SK-MEL-5 (cell line): ENCODE data around the gene CTTN. TPM values are rescaled to one million over a fixed set of nuclear protein-coding genes. Genes with fewer than 3 reads are reported as not detected.
"Not testable (repeated sequence)": the region's sequence is repeated elsewhere in the genome, so short reads cannot be mapped to it uniquely, and the experiment has no call there.

ENCODE experiments used
- DNase-seq: peaks from one replicate; pipeline ENCODE4 v3.0.0-alpha.2; 2016; ENCODE audit warnings: low read depth, low spot score
- in situ Hi-C: cut with HindIII; loops from 2 replicates; pipeline ENCODE4 v1.10.0; 2016; ENCODE audit warnings: low sequenced_read_pairs, high pct_unique_total_duplicates, low pct_unique_long_range_greater_than_20kb
- total RNA-seq: library from RNA; depleted of rRNA; stranded (reverse); fragments of >200 nt; shearing (Covaris generic); gene quantifications from 2 replicates; pipeline ENCODE4 v1.2.3, GENCODE V29; 2014

CTTN gene
- total RNA-seq, 1 experiment from 2014 or later, result 651 TPM

GRCh38 chr11:70402016-70402415 is 3.7 kb downstream of the CTTN start:
- in situ Hi-C loops, result no loop called here
- DNase-seq, result peak; percentile 45

- in situ Hi-C loops, result no loop called here
- peak; percentile 78 for DNase-seq
These were observed 4.4 kb downstream of the CTTN start for GRCh38 chr11:70402685-70403084.

DNA sequence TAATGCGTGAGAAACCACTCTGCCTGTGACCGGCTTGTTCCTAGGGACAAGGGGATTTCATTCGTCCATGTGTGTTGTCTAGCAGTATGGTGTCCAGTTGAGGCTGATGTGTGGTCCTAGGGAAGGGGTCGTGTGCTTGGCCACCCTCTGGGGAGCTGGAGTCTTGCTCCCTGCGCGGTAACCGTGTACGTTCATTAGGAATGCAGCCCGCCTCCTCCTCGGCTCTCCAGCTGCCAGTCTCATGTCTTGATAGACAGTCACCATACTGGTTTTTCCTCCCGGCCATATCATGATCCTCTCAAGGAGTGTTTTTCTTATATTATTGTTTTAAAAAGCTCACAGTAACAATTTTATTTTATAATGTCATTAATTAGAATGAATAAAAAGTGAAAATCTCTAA is 5.9 kb downstream of the CTTN start:
- in situ Hi-C loops, result no loop called here

GRCh38 chr11:70405679-70406395 is 7.5 kb downstream of the CTTN start:
- no peak for DNase-seq
- in situ Hi-C loops, result no loop called here

More for the DNA sequence above, 5.9 kb downstream of the CTTN start:
- DNase-seq, result no peak

DNA sequence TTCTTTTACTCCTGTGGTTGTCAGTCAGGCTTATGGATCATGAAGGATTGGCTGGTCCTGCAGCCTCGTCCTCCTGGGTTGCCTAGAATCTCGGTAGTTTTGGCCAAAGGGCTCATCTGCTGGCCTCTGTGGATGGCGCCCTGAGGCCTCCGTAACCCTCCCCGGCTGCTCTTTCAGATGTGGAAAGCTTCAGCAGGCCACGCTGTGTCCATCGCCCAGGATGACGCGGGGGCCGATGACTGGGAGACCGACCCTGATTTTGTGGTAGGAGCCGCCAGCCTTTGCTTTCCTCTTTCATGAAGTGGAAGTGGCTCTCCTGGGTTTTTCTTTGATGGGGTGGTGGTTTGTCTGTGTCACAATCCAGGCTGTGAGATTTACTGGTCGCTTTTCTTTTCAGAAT is 8.8 kb downstream of the CTTN start:
- in situ Hi-C loops, result no loop called here
- DNase-seq, result no peak

GRCh38 chr11:70407814-70408213 is 9.5 kb downstream of the CTTN start:
- in situ Hi-C loops, result no loop called here

DNA sequence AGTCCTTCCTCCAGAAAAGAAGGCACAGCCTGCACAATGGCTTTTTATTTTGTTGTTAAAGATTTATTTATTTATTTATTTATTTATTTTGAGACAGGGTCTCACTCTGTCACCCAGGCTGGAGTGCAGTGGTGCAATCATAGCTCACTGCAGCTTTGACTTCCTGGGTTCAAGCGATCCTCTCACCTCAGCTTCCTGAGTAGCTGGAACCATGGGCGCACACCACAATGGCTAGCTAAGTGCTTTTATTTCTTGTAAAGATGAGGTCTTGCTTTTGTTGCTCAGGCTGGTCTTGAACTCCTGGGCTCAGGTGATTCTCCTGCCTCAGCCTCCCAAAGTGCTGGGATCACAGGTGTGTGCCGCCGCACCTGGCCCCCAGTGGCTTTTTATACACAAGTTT is 10.0 kb downstream of the CTTN start:
- in situ Hi-C loops, DNase-seq: not testable (repeated sequence)

More at GRCh38 chr11:70407814-70408213, 9.5 kb downstream of the CTTN start:
- DNase-seq, result no peak

GRCh38 chr11:70409437-70409836 is 11.1 kb downstream of the CTTN start:
- no peak for DNase-seq
- in situ Hi-C loops, result no loop called here

- in situ Hi-C loops, result no loop called here
- no peak for DNase-seq
These were observed 11.5 kb downstream of the CTTN start for GRCh38 chr11:70409871-70410270.

GRCh38 chr11:70410276-70411205 is 12.2 kb downstream of the CTTN start:
- no peak for DNase-seq
- in situ Hi-C loops, result no loop called here

DNA sequence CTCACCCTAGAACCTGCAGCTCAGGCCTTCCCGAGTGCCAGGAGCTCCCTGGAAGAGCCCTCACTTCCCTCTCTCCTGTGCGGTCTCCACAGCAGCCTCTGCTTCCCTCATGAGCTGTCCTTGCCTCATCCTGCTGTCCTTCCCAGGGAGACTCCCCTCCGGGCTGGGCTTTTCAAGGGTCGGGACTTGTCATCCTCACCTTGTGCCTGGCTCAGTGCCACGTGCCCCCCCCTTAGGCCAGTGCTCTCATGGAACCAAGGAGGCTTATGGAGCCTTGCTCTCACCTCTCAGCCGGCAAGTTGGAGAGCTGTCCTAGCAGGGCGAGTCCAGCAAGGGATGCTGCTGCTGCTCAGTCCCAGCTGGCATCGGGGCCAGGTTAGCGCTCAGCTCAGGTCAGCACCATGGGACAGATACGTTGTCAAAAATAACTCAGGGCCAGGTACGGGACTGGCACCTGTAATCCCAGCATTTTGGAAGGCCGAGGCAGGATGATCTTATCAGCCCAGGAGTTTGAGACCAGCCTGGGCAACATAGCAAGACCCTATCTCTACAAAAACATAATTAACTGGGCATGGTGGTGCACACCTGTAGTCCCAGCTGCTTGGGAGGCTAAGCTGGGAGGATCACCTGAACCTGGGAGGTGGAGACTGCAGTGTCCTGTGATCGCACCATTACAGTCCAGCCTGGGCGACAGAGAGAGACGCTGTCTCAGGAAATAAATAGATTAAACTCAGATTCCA is 13.6 kb downstream of the CTTN start:
- DNase-seq, result no peak
- in situ Hi-C loops, result no loop called here

DNA sequence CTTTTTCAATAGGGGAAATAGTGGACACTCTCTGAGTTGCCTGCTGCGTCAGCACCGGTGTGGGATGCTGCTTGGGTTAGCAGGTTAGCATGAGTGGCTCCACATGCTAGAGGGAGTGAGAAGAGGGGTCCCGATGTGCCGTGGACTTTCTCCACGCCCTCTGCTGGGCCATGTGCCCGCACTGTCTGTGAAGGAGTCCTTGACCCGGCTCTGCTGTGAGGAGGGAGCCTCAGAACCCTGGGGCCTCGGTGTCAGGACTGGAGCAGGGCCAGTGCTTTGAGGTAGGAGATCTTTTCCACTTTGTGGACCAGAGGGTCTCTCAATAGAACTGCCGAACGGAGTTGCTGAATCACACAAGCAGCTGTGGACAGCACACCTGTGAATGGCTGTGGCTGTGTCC is 14.8 kb downstream of the CTTN start:
- no peak for DNase-seq
- in situ Hi-C loops, result no loop called here

DNA sequence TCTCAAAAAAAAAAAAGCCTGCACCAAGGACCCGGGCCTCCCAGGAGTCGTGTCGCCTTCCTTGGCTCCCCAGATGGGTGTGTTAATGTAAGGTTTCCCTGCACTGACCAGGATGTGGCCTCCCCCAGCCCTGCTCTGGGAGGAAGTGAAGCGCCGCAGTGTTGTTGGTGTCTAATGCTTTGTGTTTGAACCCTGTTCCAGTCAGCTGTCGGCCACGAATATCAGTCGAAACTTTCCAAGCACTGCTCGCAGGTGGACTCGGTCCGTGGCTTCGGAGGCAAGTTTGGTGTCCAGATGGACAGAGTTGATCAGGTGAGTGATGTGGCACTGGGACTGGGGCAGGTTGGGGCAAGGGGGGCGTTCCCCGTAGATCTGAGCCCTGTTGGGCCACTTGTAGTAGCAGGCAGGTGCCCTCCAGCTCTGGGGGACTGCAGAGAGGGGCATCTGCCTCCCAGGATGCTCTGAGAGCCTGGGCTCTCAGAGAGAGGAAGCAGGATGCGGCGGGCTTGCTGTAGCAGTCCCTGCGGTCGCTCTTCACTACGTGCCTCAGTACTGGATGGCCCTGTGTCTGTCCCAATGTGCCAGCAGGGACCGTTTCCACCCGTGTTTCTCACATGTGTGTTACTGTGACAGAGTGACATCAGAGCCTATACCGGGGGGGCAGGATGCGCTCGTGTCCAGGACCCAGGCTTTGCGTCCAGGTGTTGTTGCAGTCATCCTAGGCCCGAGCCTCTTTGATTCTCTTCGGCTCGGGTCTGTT is 16.2 kb downstream of the CTTN start:
- in situ Hi-C loops, result no loop called here
- no peak for DNase-seq

DNA sequence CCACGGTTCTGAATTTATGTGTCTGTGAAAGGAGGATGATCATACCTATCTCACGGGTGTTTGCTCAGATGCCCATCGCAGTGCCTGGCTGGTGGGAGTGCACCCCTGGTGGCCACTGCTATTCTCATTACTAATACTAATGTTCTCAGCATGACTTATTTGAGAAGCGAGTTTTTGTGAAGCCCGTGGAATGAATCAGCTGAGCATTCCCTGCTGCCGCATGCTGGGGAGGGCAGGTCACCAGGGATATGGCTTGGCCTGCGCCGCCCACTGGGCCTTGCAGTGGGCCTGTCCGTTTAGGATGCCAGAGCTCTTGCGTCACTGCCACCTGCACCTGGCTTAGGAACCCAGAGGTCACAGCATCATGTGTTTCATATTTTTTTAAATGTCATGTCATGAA is 16.9 kb downstream of the CTTN start:
- in situ Hi-C loops, result no loop called here
- peak; percentile 60 for DNase-seq

DNA sequence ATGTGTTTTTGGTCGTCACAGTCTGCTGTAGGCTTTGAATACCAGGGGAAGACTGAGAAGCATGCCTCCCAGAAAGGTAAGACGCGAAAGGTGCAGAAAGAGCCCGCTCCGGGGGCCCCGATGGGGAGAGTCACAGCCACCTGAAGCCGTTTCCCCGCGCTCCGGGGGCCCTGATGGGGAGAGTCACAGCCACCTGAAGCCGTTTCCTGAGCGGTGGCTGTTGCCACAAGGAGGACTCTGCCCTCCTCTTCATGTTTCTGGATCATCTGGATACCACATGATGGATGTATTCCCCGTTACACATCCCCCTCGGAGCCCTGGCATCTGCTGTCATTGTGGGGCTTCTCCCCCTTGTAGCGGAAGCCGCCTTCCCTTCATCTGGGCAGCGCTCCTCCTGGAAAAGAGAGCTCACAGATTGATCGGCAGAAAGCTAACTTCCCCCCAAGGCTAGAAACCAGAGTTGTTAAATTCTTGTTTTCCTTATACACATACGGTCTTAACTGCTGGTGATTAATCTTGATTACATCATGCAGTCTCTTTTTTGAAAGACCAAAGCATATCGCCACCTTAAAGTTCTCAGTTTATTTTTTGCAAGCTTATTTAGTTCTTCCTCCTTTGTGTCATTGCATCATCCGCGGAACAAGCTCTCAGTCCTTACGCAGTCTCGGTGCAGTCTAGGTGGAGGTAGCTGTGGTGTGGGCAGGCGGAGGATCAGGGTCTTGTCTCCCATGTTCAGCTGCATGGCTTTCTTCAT is 17.5 kb downstream of the CTTN start:
- in situ Hi-C loops, result no loop called here
- DNase-seq, result no peak

DNA sequence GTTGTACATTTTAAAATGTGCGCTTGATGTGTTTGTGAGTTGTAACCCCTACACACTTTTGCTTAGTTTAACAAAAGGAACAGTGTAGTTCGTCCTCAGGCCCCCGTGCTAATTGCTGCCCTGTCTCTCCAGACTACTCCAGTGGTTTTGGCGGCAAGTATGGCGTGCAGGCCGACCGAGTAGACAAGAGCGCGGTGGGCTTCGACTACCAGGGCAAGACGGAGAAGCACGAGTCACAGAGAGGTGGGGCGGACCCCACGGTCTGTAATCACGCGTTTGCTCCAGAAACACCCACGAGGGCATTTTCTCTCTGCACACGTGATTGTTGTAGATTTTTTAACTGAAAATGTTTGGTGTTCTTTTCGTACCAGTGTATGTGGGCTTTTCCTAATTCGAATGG is 18.6 kb downstream of the CTTN start:
- in situ Hi-C loops, result no loop called here
- no peak for DNase-seq

DNA sequence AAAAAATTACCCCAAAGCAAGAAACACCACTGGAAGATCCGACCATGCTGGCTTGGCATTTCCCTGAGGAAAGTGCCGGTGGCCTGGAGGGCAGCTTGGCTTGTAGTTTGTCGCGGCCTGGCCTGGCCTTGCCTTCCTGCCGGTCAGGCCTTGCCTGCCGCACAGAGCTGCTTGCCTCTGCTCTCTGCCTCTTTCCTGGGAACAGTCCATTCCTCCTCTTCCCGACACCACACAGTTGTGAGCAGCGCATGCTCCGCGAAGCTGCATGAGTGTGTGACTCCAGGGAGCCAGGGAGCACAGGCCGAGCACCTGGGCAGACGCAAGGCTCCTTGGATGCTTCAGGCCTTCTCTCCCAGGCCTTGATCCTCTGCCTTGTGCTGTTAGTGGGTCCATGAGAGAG is 19.8 kb downstream of the CTTN start:
- in situ Hi-C loops, result no loop called here
- DNase-seq, result no peak
